Ascending aorta (tissue), 2 donors: ENCODE data around the gene TARBP1. TPM values are rescaled to one million over a fixed set of nuclear protein-coding genes. Genes with fewer than 3 reads are reported as not detected.
"Not testable (repeated sequence)": the region's sequence is repeated elsewhere in the genome, so short reads cannot be mapped to it uniquely, and the experiment has no call there.

Source experiments
- DNase-seq, 2 donors: peaks; one replicate each; pipeline ENCODE4 v3.0.0-alpha.2; 2019; ENCODE audit warnings: low spot score in 2 of 2
- H3K27ac ChIP-seq, 2 donors: fragments of 200-600 bp; sonication (generic); one replicate each; pipeline ENCODE4 v1.5.1; 2016 to 2017; ENCODE audit warnings: mild to moderate bottlenecking in 1 of 2
- H3K27me3 ChIP-seq: fragments of 200-600 bp; sonication (generic); one replicate; pipeline ENCODE4 v1.5.1; 2017
- H3K36me3 ChIP-seq, 2 donors: fragments of 200-600 bp; sonication (generic); one replicate each; pipeline ENCODE4 v1.5.1; 2016
- H3K4me1 ChIP-seq, 2 donors: fragments of 200-600 bp; sonication (generic); one replicate each; pipeline ENCODE4 v1.5.1; 2016 to 2017; ENCODE audit warnings: mild to moderate bottlenecking in 1 of 2
- H3K4me3 ChIP-seq, 2 donors: fragments of 200-600 bp; sonication (generic); one replicate each; pipeline ENCODE4 v1.5.1; 2016 to 2017; ENCODE audit warnings: mild to moderate bottlenecking in 1 of 2
- H3K9me3 ChIP-seq, 2 donors: fragments of 200-600 bp; sonication (generic); one replicate each; pipeline ENCODE4 v1.5.1; 2016
- CTCF ChIP-seq, 3 experiments: fragments of 200-600 bp in 2 of 3; fragments of 450-650 bp in 1 of 3; sonication (generic) in 2 of 3; IDR thresholded peaks; one replicate each; pipeline ENCODE4 v1.5.1; 2016 to 2019; ENCODE audit warnings: antibody characterized with exemption in 3 of 3, mild to moderate bottlenecking in 1 of 3, moderate library complexity in 1 of 3
- intact Hi-C: fragments of 100-400 bp; cut with DNase I; formaldehyde crosslinking; loops from one replicate; pipeline ENCODE4 v1.15.1; 2023
- total RNA-seq: library from RNA; depleted of rRNA; stranded (reverse); fragments of >200 nt; gene quantifications from one replicate; pipeline ENCODE4 v1.1.0, GENCODE V29; 2016

Gene TARBP1
- total RNA-seq, 1 donor from 2014 or later, result 19.2 TPM

GRCh38 chr1:234388094-234388493 is 90.9 kb downstream of the TARBP1 start:
- H3K27me3 ChIP-seq, result no peaks in the 10 kb centered on the region
- H3K4me1 ChIP-seq, result no peaks in the 10 kb centered on the region
- intact Hi-C loops, result no loop called here
- H3K27ac ChIP-seq, result no peak overlapping the region
- H3K36me3 ChIP-seq, result peaks cover 0 to 20% of the 10 kb centered on the region in 2 donors
- no peaks in the 10 kb centered on the region for H3K9me3 ChIP-seq
- no peak overlapping the region for H3K4me3 ChIP-seq
- no peak for DNase-seq
- TF ChIP-seq CTCF (IDR thresholded peaks at IDR 0.05), result no peak

DNA sequence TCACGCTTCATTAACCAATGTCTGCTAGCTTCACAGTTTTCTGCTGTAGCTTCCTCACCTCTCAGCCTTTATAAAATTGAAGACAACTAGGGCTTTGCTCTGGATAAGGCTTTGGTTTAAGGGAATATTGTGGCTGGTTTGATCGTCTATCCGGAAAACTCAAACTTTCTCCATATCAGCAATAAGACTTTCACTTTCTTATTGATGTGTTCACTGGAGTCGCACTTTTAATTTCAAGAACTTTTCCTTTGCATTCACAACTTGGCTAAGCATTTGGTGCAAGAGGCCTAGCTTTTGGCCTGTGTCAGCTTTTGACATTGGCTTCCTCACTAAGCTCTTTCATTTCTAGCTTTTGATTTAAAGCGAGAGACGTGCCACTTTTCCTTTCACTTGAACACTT is 92.9 kb downstream of the TARBP1 start:
- intact Hi-C loops, result no loop called here
- Histone ChIP-seq H3K4me3 (no peak overlapping the region), H3K27me3 (no peaks in the 10 kb centered on the region), H3K27ac (no peak overlapping the region), H3K4me1 (no peaks in the 10 kb centered on the region), H3K9me3 (no peaks in the 10 kb centered on the region), H3K36me3 (peaks cover 0 to 17% of the 10 kb centered on the region in 2 donors)
- TF ChIP-seq CTCF (IDR thresholded peaks at IDR 0.05), result no peak
- DNase-seq, result no peak

GRCh38 chr1:234381699-234382555 is 97.1 kb downstream of the TARBP1 start:
- Histone ChIP-seq H3K27ac (no peak overlapping the region), H3K27me3 (no peaks in the 10 kb centered on the region), H3K9me3 (no peaks in the 10 kb centered on the region), H3K36me3 (peaks cover 13 to 41% of the 10 kb centered on the region in 2 donors), H3K4me3 (no peak overlapping the region), H3K4me1 (no peaks in the 10 kb centered on the region)
- intact Hi-C loops, result no loop called here
- DNase-seq, result no peak
- TF ChIP-seq CTCF (IDR thresholded peaks at IDR 0.05), result no peak

GRCh38 chr1:234379591-234380109 is 99.3 kb downstream of the TARBP1 start:
- H3K27me3 ChIP-seq, intact Hi-C loops, H3K9me3 ChIP-seq, DNase-seq, H3K4me1 ChIP-seq, H3K27ac ChIP-seq, H3K4me3 ChIP-seq: not testable (repeated sequence)
- peaks cover 20 to 51% of the 10 kb centered on the region in 2 donors for H3K36me3 ChIP-seq

- H3K27me3 ChIP-seq, result no peaks in the 10 kb centered on the region
- peaks cover 3 to 15% of the 10 kb centered on the region in 2 donors for H3K4me1 ChIP-seq
- H3K9me3 ChIP-seq, result no peaks in the 10 kb centered on the region
- H3K4me3 ChIP-seq, result no peak overlapping the region
- intact Hi-C loops, result no loop called here
- DNase-seq, result no peak
- H3K36me3 ChIP-seq, result peaks cover 20 to 33% of the 10 kb centered on the region in 2 donors
- TF ChIP-seq CTCF (IDR thresholded peaks at IDR 0.05), result no peak
- H3K27ac ChIP-seq, result no peak overlapping the region
Observed at GRCh38 chr1:234375672-234376071, 103.3 kb downstream of the TARBP1 start.

- peak overlapping the region; percentile 91 to 92 for H3K4me3 ChIP-seq
- no peaks in the 10 kb centered on the region for H3K27me3 ChIP-seq
- H3K4me1 ChIP-seq, result peaks cover 3 to 15% of the 10 kb centered on the region in 2 donors
- peaks cover 15 to 16% of the 10 kb centered on the region in 2 donors for H3K36me3 ChIP-seq
- peak overlapping the region; percentile 91 to 97 for H3K27ac ChIP-seq
- no peaks in the 10 kb centered on the region for H3K9me3 ChIP-seq
- no peak for TF ChIP-seq CTCF (IDR thresholded peaks at IDR 0.05)
- intact Hi-C loops, result loop anchor here (2.0 kb wide), 2 partner anchors 755 to 1131 kb away; partner anchors contain the start of genes B3GALNT2 and TOMM20
- no peak for DNase-seq
Observed at GRCh38 chr1:234373959-234374254, 105.1 kb downstream of the TARBP1 start.
